ENCODE results near the gene TBC1D10A.

Gene TBC1D10A

DNA sequence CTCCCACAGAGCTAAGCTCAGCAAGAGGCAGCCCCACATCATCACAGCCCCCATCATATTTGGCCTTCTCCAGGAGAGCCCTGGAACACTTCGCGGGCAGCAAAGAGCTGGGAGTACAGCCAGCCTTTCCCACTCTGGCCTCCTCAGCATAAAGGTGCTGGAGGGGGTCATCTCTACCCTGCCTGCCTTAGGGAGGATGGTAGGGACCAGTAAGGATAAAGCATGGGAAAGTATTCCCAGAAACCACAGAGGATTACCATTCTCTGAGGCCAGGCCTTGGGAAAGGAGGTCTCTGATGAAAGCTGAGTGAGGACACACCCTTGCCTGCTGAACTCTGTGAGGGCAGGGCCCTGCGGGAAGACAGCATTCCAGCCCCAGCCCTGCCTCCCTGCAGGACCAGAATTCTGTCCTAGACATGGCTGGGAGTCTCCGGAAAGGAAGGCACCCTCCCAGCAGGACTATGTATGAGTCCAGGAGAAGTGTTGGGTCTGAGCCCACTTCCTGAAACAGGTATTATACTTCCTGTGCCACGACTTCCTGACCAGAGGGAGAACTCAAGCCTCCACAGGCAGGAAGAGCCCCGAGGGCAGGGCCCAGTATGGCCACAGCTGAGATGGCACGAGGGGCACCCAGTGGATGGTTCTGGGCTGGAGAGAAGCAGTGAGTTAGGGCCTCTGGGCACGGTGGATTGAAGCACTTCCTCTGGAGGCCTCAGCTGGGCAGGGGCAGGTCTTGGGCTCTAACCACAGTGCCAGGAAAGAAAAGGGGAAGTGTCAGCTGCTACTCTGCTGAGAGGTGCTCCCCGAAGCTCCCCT, 24.5 kb downstream of the TBC1D10A start:
- DNase-seq (ENCODE audit: low spot score) (no peak), FAIRE-seq (no peak)

DNA sequence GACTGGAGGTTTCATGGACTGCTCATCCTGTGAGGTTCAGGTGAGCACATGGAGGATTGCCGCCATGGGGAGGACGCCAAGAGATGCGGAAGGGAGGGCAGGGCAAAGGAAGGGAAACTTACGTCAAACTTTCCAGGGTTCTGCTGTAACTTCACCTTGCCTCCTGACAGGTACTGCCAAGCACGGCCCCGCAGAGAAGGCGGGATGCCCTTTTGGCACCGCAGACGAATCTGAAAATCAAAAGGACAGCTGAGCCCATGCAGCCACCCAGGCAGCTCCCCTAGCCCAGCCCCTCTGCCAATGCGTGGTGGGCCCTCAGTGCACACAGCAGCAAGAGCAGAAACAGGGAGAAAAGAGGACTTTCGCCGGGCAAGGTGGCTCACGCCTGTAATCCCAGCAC, 27.4 kb downstream of the TBC1D10A start:
- no peak for DNase-seq (ENCODE audit: low spot score)
- no peak for FAIRE-seq

DNA sequence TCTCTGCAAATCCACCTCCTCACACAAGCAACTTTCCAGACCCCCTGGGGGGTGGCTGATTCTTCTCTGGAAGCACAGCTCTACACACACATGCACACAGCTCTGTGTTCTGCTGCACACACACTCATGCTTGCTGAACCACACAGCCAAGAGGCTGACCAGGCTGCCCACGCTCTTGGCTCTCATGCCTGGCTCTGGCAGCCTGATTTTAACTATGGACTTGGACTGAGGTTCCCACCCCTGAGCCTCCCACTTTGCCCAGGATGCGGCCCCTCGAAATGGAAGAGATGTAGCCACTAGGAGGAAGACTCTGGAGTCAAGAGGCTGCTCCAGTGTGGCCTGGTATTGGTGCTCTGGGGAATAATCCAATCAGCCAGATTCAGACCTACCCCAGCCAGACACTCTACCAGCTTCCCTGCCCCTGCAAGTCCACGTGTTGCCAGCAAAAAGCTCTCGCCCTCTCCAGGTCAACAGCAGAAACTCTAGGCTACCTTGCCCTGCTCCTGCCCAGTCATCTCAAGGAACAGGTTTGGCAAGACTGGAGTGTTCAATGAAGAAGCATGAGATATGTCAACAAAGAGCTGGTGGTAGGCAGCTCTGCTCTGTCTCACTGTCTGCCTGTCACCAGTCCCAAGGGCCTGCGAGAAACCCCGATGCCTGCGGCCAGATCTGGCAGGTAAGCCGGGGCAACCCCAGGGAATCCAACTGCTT, 28.6 kb downstream of the TBC1D10A start:
- FAIRE-seq (no peak), DNase-seq (ENCODE audit: low spot score) (no peak)

DNA sequence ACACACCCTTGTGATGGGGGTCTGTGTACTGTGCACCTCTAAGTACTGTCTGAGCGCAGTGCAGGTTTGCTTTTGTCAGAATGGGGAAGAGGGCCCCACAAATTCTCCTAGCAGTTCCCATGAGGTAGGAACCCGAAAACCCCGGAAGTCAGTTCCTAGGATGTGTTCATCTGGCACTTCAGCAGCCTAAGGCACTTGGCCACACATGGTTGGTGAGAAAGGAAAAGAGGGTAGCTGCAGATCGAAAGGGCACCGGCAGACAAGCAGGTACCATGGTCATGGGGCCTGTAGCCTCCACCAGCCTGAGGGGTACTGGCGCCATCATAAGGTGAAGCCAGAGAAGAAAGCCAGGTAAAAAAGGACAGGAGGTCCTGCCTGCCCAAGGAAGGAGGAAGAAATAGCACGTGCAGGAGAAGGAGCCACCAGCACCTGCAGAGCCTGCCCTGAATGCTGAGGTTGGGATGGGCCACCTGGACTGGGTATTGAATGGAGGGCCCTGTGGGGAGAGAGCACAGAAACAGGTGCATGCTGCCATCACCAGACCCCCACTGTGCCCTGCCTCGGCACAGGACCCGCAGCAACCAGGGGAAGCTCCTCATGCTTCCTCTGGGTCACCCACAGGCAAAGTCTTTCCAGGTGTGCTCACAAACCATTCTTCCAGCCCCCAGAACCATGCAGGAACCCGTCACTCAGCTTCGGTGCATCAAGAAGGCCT, 29.3 kb downstream of the TBC1D10A start:
- DNase-seq (ENCODE audit: low spot score) (no peak), FAIRE-seq (no peak)

DNA sequence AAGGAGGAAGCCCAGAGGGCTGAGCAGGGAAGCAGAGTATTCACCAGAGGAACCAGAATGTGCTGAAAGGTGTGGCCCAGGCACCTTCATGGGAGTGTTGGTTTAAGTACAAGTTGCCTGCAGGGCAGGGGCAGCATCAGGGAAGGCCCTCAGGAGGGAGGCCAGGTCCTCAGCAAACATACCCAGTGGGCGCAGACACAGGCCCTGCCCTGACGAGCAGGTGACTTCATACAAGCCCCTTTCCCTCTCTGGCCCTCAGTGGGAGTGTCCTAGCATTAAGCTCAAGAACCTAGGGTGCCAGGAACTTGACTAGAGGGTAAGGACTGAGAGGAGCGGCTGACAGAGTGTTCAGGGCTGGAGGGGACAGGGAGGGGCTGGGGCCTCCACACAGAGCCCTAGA, 29.9 kb downstream of the TBC1D10A start:
- FAIRE-seq (no peak), DNase-seq (ENCODE audit: low spot score) (no peak)

DNA sequence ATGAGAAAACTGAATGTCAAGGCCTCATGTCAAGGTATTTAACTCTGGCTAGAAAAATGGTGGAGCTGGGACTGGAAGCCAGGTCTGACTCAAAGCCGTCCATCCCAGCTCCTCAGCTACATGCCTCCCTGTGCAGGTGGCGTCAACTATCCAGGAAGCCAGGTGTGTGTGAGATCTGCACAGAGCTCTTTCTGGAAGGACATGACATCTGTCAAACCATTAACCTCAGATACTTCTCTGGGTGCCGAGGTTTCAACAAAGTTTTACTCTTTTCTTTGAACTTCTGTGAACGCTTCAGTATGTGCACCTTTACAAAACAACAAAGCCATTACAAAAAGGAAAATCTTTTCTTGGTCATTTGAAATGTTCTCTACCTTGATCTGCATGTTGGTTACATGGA, 30.4 kb downstream of the TBC1D10A start:
- no peak for FAIRE-seq
- no peak for DNase-seq (ENCODE audit: low spot score)

DNA sequence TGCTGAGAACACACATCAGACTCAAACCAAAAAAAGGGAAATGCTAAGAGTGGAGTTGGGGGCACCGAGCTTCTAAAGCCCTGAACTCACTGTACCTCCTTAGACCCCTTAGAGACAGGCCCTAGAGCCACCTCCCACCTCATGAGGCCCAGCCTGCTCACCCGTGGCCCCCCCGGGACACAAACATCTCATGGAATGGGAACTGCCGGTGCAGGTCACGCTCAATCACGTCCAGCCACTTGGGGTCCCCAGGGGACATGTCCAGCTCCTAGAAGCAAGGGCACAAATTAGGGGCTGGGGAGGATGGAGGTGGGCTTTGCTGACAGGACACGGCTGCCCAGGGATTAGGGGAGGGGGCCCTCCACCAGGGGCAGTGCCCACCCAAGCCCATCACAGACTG, 31.2 kb downstream of the TBC1D10A start:
- FAIRE-seq (no peak), DNase-seq (ENCODE audit: low spot score) (no peak)

DNA sequence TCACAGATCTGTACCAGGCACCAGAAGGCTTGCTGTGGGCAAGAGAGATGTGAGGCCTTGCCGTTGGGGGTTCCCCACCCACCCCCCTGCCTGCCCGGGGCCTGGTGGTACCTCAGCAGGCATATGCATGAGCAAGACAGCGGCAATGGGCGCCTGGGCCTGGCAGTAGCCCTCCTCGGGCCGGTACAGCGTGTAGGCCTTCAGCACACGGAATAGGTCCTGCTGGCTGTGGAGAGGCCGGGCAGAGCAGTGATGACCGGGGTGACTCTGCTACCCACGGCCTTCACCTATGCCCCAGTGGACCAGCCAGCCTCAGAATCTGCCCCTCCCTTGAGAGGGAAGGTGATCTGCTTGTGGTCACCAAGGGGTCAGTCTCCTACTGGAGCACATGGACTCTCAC, 31.9 kb downstream of the TBC1D10A start:
- DNase-seq (ENCODE audit: low spot score) = no peak
- FAIRE-seq = no peak

DNA sequence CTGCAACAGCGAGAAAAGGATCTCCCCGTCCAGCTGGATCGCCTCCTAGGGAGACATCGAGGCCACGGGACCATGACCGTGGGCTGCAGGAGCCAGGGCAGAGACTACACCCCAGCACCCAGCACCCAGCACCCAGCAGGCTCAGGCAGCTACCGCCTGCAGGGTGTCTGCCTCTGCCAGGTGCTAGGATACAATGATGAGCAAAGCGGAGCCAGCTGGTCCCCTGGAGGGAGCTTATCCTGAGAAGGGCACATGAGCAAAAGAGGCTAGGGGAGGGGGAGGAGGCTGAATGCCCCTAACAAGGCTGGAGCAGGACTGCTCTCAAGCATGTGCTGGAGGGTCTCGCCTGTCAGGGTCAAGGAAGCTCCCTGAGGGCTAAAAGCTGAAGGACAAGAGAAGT, 32.7 kb downstream of the TBC1D10A start:
- DNase-seq (ENCODE audit: low spot score) (no peak), FAIRE-seq (no peak)

DNA sequence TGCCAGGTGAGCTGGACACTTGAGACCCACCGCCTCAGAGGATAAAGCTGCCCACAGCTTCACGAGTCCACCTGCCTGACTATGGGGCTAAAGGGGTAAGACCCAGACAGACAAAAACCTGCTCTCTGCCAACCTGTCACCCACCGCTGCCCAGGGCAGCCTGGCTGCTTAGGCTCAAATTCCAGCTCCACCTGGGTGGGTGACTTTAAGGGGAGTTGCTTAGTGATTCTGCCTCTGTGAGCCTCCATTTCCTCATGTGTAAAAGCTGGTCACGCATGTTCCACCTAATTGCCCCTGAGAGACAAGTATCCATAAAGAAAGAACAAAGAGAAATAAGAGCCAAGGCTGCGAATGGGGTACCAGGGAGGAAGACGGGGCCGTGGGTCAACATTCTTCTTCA, 33.7 kb downstream of the TBC1D10A start:
- FAIRE-seq = no peak
- no peak for DNase-seq (ENCODE audit: low spot score)

DNA sequence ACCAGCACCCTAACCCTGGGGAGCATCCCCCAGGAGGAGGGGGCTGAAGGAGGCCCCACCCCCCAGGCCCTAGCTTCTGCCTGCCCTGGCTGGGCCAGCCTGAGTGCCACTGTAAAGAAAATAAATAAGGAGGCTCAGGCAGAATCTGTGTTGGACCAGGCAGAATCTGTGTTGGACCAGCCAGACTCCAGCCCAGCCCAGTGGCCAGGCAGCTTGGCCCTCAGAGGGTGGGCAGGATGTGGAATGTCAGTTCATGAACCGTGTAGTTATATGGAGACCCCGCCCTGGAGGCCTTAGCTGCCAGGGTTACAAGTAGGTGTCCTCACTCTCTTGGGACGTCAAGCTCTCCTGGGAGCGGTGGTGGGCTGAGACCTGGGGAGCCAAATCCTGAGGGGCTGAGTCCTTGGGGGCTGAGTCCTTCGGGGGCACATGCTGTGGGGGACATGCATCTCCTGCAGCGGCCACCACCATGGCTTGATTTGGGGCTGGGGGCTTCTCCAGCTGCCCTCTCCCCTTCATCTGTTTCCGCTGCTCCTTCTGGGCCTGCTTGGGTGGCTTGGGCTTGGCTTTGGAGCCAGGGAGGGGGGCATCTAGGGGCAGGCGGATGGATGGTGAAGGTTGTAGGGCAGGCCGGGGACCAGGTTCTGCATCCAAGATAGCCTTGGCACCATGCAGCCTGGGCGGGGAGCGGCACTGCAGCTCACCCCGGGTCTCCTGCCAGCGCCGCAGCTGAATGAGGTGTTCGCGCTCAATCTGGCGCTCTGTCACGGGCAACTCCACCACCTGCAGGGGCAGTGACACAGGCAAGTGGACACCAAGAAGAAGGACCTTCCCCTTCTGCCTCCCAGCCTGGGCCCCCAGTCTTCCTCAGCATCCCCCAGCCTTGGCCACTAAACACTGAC, 34.4 kb downstream of the TBC1D10A start:
- DNase-seq (ENCODE audit: low spot score) (no peak), FAIRE-seq (no peak)

DNA sequence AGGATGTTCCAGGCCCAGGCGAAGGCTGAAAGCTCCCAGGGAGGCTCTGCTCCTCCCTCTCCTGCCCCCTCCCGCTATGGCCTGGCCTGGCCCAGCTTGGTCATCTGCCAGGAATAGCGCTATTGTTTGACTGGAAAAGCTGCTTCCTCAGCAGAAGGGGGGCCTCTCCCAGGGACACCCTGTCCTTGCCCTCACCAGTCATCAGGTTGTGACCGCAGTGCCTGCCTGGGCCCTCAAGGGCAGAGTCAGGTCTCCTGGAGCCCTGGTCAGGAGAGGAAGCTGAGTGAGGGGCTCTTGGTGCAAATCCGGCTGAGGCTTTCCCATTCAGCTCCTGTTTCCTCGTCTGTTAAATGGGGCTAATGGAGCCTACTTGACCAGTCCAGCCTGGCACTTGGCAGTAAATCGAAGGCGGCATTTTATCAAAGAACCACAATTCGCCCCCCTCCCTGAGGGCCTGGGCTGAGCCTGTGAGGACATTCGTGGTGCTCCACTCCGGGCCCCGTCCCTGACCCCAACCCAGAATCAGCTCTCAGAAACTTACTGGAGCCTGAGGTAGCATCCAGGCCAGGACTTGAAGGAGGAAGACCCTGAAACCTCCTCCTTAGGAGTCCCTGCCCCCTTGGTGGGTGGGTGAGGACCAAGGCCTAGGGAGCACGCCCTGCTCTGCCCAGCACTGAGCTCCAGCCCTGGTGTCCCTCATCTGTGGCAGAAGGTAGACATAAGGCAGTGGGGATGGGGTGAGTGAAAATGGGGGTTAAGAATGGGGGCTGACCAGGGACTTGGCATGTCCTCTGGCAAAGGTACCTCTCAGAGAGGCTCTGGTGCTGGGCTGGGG, 35.5 kb downstream of the TBC1D10A start:
- peak; percentile 65 for FAIRE-seq
- peak; percentile 78 for DNase-seq (ENCODE audit: low spot score)

DNA sequence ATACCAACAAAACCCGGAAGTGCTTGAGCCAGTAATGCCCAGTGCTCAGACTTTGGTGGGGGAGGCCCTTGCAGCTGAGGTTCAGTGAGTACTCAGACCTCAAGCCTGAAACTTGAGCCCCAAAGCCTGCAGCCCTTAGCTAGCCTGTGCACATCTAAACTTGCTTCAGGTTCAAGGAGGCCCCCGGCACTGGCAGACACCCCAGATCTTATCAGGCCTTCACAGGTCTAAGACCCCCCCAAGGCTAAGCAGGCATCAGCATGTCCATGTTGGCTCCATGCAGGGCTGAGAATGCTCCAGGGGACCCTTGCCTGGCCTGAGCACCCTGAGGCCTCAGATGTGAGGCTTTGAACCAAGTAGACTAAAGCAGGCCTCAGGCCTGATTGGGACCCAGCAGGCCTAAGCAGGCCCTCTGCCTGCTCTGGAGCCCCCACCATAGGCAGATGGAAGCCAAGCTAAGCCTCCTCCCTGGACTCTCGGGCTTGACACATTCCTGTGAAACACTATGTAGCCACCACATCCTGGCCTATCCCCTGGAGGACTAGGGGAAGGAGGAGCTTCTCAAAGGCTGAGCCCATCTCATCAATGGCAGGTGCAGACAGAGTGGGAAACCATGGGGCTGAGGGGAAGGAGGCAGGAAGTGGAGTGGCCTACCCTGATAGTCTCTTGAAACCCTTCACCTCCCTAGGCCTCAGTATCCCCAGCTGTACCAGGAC, 36.2 kb downstream of the TBC1D10A start:
- peak; percentile 93 for FAIRE-seq

DNA sequence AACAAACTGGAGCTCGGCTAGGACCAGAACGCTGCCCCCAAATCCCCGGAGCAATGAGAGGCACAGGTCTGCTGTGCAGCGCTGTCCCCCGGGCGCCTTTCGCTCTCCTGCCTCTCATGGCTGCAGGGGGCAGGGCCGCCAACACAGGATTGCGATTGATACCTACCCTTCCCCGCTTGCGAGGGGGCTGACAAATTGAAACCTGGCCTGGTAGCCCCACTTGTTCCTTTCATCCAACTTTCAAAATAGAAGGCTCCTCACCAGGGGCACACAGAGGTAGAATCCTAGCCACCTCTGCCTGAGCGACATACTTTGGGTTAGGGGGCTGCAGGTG, 36.8 kb downstream of the TBC1D10A start:
- no peak for DNase-seq (ENCODE audit: low spot score)
- no peak for FAIRE-seq

More for the DNA sequence above, 36.2 kb downstream of the TBC1D10A start:
- DNase-seq (ENCODE audit: low spot score) = peak; percentile 72

DNA sequence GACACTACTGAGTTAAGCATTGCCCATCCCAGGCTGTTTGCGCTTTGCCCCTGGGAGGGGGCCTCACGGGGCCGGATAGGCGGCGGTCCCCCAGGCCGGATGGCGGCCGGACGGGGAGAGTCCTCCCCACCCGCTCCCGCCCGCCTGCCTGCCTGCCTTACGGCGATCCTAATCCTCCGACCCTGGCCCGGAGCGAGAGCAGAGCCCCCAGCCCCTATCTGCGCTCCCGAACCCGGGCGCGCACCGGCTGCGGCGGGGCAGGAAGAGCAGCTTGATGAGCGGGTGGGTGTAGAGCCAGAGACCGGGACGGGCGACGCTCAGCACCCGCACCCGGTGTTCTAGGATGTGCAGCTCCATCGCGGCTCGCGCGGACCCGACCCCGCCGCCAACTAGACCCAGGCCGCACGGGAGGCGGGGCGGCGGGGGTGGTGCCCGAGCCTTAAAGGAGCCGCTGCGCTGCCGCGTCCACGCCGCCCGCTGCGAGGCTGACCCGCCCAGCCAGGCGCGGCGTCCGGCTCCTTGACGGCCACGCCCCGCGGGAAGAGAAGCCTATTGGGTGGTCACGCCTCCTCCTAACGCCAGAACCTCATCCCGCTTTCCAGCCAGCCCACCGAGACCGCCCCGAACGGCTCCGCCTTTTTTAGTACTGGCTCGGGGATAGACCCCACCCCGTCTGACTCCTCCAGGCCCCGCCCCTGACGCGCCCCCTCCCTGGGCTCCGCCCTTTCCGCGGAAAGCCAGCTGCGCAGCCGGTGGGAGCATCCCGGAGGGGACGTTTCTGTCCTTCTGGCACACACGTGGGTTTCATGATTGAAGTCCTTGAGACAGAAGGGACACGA, 37.4 kb downstream of the TBC1D10A start, which contains the start of gene CASTOR1:
CASTOR1 (minus strand) TSS at position 365 of the 839 bp plus-strand sequence; CDS start at position 357, 8 bp downstream.
- FAIRE-seq (peak; percentile 74), DNase-seq (ENCODE audit: low spot score) (peak; percentile 100)

DNA sequence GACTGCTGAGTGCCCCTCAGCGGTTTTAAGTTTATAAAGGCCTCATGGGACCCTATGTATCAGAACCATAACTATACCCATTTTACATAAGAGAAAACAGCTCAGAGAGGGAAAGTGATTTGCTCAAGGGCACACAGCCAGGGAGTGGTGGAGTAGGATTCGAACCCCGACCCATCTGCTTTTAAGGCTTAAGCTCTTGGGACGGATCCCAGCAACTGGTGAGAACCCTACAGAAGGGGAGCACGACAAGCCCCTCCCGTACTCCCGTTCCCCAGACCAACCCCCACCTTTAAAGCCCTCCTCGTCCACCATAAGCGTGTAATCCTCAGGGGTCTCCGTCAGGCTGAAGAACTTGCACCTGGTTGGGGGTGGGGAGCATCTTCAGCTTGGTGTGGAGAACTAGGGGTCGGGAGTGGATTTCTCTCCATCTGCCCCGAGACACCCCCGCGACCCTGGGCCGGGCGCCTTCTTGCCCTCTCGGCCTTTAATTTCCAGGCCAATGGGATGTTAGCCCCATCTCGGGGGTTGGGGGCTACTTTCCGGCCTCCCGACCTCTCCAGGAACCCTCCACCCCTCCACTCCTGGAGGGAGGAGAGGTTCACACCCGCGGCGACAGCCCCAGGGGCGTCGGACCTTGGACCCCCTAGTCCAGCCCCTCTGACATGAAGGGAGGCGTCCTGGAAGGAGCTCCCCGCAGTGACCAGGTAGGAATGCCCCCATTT, 38.2 kb downstream of the TBC1D10A start:
- DNase-seq (ENCODE audit: low spot score) = no peak
- FAIRE-seq = no peak

DNA sequence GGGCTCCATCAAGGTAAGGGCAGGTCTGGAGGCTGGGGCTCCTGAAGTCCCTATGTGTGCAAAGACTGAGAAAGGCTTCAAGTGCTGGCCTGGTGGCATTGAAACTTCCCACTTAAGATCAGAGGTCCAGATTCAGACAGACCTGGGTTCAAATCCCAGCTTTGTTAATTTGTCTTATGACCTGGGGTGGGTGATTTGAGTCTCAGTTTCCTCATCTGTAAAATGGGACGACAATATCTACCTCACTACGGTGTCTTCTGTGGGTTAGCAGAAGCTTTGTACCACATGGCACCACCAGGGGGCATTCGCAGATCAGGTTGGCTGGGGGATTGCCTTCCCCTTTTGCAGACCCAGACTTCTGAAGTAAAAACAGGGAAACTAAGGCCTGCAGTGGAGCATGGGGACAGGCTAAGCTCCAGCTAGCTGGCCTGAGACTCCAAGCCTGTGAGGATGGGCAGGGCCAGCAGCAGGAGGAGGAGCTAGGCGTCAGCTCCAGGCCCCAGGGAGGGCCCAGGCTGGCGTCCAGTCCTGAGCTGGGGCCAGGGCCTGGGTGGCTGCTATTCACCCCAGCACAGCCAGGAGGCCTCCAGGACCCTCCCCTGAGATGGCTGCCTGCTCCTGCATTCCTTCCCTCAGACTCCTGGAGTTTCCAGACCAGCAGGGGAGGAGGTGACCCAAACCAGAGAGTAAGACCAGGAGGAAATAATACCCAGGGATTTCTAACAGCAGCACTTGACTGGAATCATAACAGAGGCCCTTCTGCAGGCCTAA, 38.9 kb downstream of the TBC1D10A start:
- FAIRE-seq (peak; percentile 55), DNase-seq (ENCODE audit: low spot score) (peak; percentile 86)
